SJCRH30 (cell line): ENCODE measurements around the gene WWC2. TPM values are rescaled to one million over a fixed set of nuclear protein-coding genes. Genes with fewer than 3 reads are reported as not detected.

Source experiments
- DNase-seq, 2 experiments: peaks; one replicate each; pipeline ENCODE4 v3.0.0-alpha.2; 2015 to 2020
- H3K27ac ChIP-seq: fragments of 250-450 bp; sonication (Bioruptor Pico); 2 replicates; pipeline ENCODE4 v1.5.1; 2020; ENCODE audit warnings: mild to moderate bottlenecking, moderate library complexity
- H3K27me3 ChIP-seq: fragments of 250-450 bp; sonication (Bioruptor Pico); 2 replicates; pipeline ENCODE4 v1.5.1; 2020; ENCODE audit warnings: mild to moderate bottlenecking, moderate library complexity
- H3K36me3 ChIP-seq: fragments of 250-450 bp; sonication (Bioruptor Pico); 2 replicates; pipeline ENCODE4 v1.5.1; 2020; ENCODE audit warnings: mild to moderate bottlenecking, moderate library complexity
- H3K4me1 ChIP-seq: fragments of 250-450 bp; sonication (Bioruptor Pico); 2 replicates; pipeline ENCODE4 v1.5.1; 2020; ENCODE audit warnings: mild to moderate bottlenecking, moderate library complexity
- H3K4me3 ChIP-seq: fragments of 250-450 bp; sonication (Bioruptor Pico); 2 replicates; pipeline ENCODE4 v1.5.1; 2020; ENCODE audit warnings: mild to moderate bottlenecking, moderate library complexity
- H3K9me3 ChIP-seq: fragments of 250-450 bp; sonication (Bioruptor Pico); replicated peaks from 2 replicates; pipeline ENCODE4 v1.5.1; 2020; ENCODE audit warnings: mild to moderate bottlenecking, moderate library complexity
- total RNA-seq: library from RNA; depleted of rRNA; stranded (reverse); fragments of >200 nt; shearing (Covaris generic); gene quantifications from 2 replicates; pipeline ENCODE4 v1.2.3, GENCODE V29; 2014

WWC2 gene
- total RNA-seq, 1 experiment from 2014 or later: 23.7 TPM

DNA sequence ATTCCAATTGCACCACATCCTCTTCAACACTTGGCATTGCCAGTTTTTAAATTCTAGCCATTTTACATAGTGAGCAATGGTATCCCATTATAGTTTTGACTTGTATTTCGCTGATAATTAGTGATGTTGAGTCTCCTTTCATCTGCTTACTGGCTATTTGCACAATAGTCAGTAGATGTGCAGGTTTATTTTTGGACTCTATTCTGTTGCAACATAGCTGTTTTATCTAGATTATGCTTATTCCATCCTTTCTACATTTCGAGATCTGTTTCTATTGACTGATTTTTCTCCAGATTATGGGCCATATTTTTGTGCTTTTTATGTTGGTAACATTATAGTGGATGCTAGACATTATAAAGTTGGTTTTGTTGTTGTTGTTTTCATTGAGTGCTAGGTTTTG lies 106.1 kb downstream of the WWC2 start:
- DNase-seq: no peak
- Histone ChIP-seq H3K9me3 (no peaks in the 10 kb centered on the region), H3K4me1 (no peaks in the 10 kb centered on the region), H3K27ac (no peak overlapping the region), H3K4me3 (no peak overlapping the region), H3K36me3 (no peaks in the 10 kb centered on the region; the same call in none of the 2 replicates), H3K27me3 (no peaks in the 10 kb centered on the region)

DNA sequence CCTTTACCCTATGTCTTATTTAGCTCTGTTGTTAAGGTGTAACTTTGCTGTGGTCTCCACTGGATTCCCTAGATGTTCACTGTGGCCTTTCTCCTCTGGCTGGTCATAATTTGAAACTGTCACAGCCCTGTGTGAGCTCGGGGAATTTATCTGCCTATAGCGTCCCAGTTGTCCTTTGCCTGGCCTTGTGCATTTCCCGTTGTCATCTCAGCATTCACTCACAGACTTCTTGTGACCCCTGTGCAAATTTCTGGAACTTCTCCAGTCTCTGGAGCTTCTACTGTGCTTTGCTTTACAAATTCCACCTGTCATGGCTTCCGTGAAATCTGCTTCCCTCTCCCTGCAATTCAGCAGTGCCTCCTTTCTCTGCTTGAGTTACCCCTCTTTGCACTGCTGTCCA lies 106.7 kb downstream of the WWC2 start:
- no peak overlapping the region for H3K4me3 ChIP-seq
- H3K4me1 ChIP-seq: no peaks in the 10 kb centered on the region
- DNase-seq: no peak
- H3K27me3 ChIP-seq: no peaks in the 10 kb centered on the region
- H3K36me3 ChIP-seq: no peaks in the 10 kb centered on the region; the same call in none of the 2 replicates
- H3K27ac ChIP-seq: no peak overlapping the region
- H3K9me3 ChIP-seq: no peaks in the 10 kb centered on the region

- H3K4me3 ChIP-seq: no peak overlapping the region
- no peaks in the 10 kb centered on the region for H3K4me1 ChIP-seq
- H3K36me3 ChIP-seq: no peaks in the 10 kb centered on the region; the same call in none of the 2 replicates
- no peaks in the 10 kb centered on the region for H3K9me3 ChIP-seq
- H3K27ac ChIP-seq: no peak overlapping the region
- no peak for DNase-seq
- no peaks in the 10 kb centered on the region for H3K27me3 ChIP-seq
These were observed 112.5 kb downstream of the WWC2 start for GRCh38 chr4:183211533-183211932.

DNA sequence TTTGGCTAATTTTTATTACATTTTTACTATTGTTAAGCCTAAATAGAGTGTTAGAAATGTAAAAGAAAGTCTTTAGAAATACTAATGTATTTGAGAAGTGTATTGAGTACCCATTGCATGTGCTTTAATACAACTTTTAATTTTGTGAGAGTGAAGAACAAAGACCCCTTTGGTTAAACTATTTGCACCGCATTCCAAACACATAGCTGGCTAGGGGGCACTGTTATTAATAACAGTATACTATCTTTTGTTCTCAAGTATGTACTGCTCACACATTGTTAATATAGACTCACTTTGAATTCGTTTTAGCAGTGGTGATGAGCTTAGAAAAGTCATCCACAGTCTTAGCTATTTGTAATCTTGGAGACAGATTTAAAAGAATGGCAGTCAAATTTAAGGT lies 114.9 kb downstream of the WWC2 start:
- Histone ChIP-seq H3K27ac (no peak overlapping the region), H3K9me3 (no peaks in the 10 kb centered on the region), H3K36me3 (no peaks in the 10 kb centered on the region; the same call in 1 of the 2 replicates), H3K27me3 (no peaks in the 10 kb centered on the region), H3K4me3 (no peak overlapping the region), H3K4me1 (no peaks in the 10 kb centered on the region)
- DNase-seq: no peak

DNA sequence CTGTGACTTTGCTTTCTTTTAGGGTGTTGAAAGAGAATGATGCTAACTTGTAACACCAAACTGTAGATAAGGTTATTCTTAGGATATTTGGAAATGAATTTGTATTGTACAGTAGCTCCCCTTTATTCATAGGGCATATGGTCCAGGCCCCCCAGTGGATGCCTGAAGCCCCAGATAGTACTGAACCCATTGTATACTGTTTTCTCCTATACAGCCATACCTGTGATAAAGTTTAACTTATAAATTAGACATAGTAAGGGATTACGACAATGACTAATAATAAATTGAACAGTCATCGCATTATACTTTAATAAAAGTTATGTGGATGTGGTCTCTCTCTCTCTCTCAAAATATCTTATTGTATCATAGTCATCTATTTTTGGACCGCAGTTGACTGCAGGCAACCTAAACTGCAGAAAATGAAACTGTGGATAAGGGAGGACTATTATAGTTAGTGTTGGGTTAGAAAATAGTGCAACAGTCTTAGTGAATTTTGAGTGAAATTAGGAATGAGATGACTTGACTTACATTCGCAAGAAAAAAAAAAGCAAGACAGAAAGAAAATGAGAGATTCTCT lies 115.9 kb downstream of the WWC2 start:
- no peak overlapping the region for H3K4me3 ChIP-seq
- H3K4me1 ChIP-seq: no peaks in the 10 kb centered on the region
- H3K36me3 ChIP-seq: no peaks in the 10 kb centered on the region
- H3K27ac ChIP-seq: no peak overlapping the region
- no peak for DNase-seq
- H3K9me3 ChIP-seq: no peaks in the 10 kb centered on the region
- H3K27me3 ChIP-seq: no peaks in the 10 kb centered on the region

DNA sequence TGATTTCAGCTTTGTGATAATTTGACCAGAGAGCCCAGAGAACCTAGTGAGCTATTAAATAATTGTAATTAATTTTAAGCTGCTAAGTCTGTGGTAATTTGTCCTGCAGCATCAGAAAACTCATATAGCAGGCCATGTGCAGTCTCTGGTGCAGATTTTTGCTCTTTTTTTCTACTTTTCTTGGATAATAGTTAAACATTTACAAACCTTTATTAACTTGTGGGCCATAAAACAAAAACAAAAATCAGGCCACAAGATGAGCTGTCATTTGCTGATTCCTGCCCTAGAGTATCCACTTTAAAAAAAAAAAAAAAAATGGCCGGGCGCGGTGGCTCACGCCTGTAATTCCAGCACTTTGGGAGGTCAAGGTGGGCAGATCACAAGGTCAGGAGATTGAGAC lies 121.2 kb downstream of the WWC2 start:
- Histone ChIP-seq H3K27ac (no peak overlapping the region), H3K4me1 (no peaks in the 10 kb centered on the region), H3K4me3 (no peak overlapping the region), H3K27me3 (no peaks in the 10 kb centered on the region), H3K9me3 (no peaks in the 10 kb centered on the region), H3K36me3 (no peaks in the 10 kb centered on the region)
- no peak for DNase-seq

DNA sequence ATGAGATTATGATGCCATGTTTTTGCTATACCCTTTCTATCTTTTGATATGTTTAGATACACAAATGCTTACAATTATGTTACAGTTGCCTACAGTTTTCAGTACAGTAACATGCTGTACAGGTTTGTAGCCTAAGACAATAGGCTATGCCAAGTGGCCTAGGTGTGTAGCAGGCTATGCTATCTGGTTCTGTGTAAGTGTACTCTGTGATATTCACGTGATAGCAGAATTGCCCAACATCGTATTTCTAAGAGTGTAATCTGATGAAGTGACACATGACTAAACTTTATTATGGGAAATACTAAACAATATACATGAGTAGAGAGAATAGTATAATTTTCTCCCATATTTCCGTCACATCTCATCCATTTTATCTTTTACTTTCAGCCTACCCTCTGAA lies 124.0 kb downstream of the WWC2 start:
- no peaks in the 10 kb centered on the region for H3K36me3 ChIP-seq
- no peaks in the 10 kb centered on the region for H3K4me1 ChIP-seq
- H3K4me3 ChIP-seq: no peak overlapping the region
- DNase-seq: no peak
- H3K27me3 ChIP-seq: no peaks in the 10 kb centered on the region
- H3K9me3 ChIP-seq: no peaks in the 10 kb centered on the region
- H3K27ac ChIP-seq: no peak overlapping the region

- no peaks in the 10 kb centered on the region for H3K4me1 ChIP-seq
- no peak overlapping the region for H3K27ac ChIP-seq
- no peaks in the 10 kb centered on the region for H3K9me3 ChIP-seq
- H3K36me3 ChIP-seq: no peaks in the 10 kb centered on the region; the same call in 1 of the 2 replicates
- DNase-seq: no peak
- no peaks in the 10 kb centered on the region for H3K27me3 ChIP-seq
- no peak overlapping the region for H3K4me3 ChIP-seq
These were observed 130.3 kb downstream of the WWC2 start for GRCh38 chr4:183229397-183229796.

DNA sequence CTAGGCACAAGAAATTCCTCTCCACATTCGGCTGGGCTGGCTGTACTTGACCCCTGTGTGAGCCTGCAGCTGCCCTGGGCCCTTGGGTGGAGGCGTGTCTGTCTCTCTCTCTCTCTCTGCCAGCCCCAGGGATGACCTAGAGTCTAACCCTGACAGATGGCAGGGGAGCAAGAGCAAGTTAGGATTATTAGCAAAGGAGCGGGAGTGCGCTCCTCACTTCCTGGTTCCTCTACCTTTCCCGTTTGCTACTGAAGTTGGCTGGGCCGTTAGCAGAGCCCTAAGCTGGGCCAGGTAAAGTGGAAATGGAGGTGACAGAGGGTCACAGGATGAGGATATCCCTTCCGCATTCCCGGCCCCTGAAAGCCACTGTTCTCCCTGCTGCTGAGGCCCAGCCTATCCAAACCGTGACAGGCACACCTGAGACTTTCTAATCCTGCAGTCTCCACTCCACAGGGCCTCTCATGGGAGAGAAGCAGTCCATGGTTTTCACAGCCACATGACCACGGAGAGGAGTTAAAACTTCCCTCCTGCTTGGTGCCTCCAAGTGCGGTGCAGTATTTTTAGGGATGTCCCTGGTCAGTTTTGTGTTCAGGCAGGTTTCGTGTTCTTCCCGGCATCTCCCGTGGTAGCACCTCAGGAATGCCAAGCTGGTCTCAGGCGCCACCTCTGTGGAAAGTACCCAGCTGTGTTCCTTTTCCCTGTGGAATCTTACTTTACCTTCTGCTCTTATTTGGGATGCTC lies 141.7 kb downstream of the WWC2 start:
- DNase-seq: peak; percentile 63 to 65
- Histone ChIP-seq H3K4me3 (no peak overlapping the region), H3K4me1 (peaks cover 34% of the 10 kb centered on the region), H3K36me3 (peaks cover 2% of the 10 kb centered on the region), H3K27ac (peak overlapping the region; percentile 73), H3K27me3 (no peaks in the 10 kb centered on the region), H3K9me3 (no peaks in the 10 kb centered on the region; the same call in 1 of the 2 replicates)

GRCh38 chr4:183241322-183241640 lies 142.2 kb downstream of the WWC2 start:
- DNase-seq: peak in 1 of 2 experiments; percentile 15
- H3K36me3 ChIP-seq: peaks cover 2% of the 10 kb centered on the region
- H3K27ac ChIP-seq: peak overlapping the region; percentile 73
- no peak overlapping the region for H3K4me3 ChIP-seq
- H3K27me3 ChIP-seq: no peaks in the 10 kb centered on the region
- peaks cover 34% of the 10 kb centered on the region for H3K4me1 ChIP-seq
- H3K9me3 ChIP-seq: no peaks in the 10 kb centered on the region

- peaks cover 2% of the 10 kb centered on the region; the same call in 1 of the 2 replicates for H3K36me3 ChIP-seq
- H3K9me3 ChIP-seq: no peaks in the 10 kb centered on the region
- peak overlapping the region; percentile 73 for H3K27ac ChIP-seq
- no peak overlapping the region for H3K4me3 ChIP-seq
- H3K27me3 ChIP-seq: no peaks in the 10 kb centered on the region
- H3K4me1 ChIP-seq: peaks cover 34% of the 10 kb centered on the region
- peak in 1 of 2 experiments; percentile 28 for DNase-seq
These were observed 142.7 kb downstream of the WWC2 start for GRCh38 chr4:183241721-183242151.

GRCh38 chr4:183242291-183242690 lies 143.2 kb downstream of the WWC2 start:
- Histone ChIP-seq H3K36me3 (peaks cover 6% of the 10 kb centered on the region), H3K9me3 (no peaks in the 10 kb centered on the region), H3K4me1 (peaks cover 34% of the 10 kb centered on the region), H3K27ac (peak overlapping the region; percentile 73), H3K27me3 (no peaks in the 10 kb centered on the region), H3K4me3 (no peak overlapping the region)
- DNase-seq: peak in 1 of 2 experiments; percentile 54

DNA sequence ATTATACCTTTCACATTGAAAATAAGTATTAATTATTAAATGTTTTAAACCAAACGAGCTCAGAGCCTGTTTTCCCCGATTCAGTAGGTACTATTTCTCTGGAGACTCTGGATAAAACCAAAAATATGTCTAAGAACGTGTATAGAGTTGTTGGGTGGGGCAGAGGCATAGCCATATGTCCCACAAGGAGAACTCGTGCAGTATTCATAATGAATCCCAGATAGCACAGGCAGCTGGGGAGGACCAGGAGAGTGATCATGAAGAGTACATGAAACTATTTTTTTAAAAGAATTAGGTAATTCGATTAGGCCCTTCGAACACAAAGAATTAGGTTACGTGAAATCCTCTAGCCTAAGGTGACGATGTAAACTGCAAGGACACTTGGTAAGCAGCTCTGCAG lies 145.0 kb downstream of the WWC2 start:
- Histone ChIP-seq H3K4me1 (peaks cover 34% of the 10 kb centered on the region), H3K27me3 (no peaks in the 10 kb centered on the region), H3K27ac (no peak overlapping the region), H3K4me3 (no peak overlapping the region), H3K9me3 (no peaks in the 10 kb centered on the region), H3K36me3 (peaks cover 6% of the 10 kb centered on the region)
- no peak for DNase-seq

DNA sequence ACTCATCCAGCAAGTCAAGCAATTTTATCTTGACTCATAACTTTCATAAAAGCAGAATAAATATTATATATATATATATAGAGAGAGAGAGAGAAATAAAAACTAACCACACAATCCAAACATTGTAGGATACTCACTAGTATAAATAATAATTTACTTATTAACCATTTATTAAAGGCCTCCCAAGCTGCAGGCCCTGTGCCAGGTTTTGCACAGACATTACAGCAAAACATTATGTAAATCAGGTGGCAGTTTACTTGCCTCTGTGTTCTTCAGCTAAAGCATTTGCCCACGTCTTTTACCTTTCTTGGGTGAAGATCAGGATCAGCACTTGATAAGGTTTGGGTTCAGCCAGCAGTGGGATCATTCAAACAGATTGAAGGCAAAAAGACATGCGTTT lies 145.4 kb downstream of the WWC2 start:
- H3K27ac ChIP-seq: no peak overlapping the region
- peaks cover 34% of the 10 kb centered on the region for H3K4me1 ChIP-seq
- DNase-seq: no peak
- H3K27me3 ChIP-seq: no peaks in the 10 kb centered on the region
- no peak overlapping the region for H3K4me3 ChIP-seq
- H3K9me3 ChIP-seq: no peaks in the 10 kb centered on the region
- peaks cover 6% of the 10 kb centered on the region for H3K36me3 ChIP-seq

DNA sequence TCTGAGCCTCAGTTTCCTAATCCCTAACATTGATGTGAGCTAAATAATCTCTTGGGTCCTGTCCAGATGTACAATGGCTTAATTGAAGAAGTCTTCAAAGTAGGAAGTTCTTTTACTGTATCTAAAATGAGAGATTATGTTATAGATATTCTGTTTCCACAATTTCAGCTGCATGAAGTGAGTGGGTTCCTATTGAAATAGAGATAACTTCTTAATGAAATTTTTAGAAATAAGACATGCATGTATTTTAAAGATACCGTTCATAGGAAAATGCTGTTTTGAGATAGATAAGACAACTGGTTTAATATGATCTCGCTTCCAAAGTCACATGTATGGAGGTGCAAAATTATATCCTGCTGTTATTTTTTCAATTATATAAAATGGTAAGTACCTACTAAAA lies 149.1 kb downstream of the WWC2 start:
- DNase-seq: no peak
- H3K4me3 ChIP-seq: no peak overlapping the region
- H3K9me3 ChIP-seq: no peaks in the 10 kb centered on the region
- no peak overlapping the region for H3K27ac ChIP-seq
- H3K36me3 ChIP-seq: peaks cover 6% of the 10 kb centered on the region
- H3K4me1 ChIP-seq: peaks cover under 1% of the 10 kb centered on the region; the same call in 1 of the 2 replicates
- no peaks in the 10 kb centered on the region for H3K27me3 ChIP-seq

DNA sequence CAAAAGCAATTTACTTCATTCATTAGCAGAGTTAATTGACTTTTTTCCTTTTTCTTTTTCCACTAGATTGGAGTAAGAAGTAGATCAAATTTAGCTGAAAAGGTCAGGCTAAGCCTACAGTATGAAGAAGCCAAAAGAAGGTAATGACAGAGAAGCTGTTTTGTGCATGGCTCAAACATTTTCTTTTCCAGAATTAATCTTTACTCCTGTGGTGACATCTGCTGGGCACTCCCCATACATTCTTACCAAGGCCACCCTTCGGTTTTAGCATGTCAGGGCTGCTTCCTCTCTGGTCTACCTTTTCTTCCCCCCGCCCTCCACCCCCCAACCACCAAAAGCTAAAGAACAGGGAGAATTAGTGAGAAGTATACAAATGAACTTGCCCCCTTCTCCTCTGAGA lies 150.8 kb downstream of the WWC2 start:
- H3K27me3 ChIP-seq: no peaks in the 10 kb centered on the region
- peaks cover 6% of the 10 kb centered on the region for H3K36me3 ChIP-seq

More for the DNA sequence above, 150.8 kb downstream of the WWC2 start:
- no peaks in the 10 kb centered on the region for H3K9me3 ChIP-seq
- no peak overlapping the region for H3K4me3 ChIP-seq
- H3K4me1 ChIP-seq: no peaks in the 10 kb centered on the region
- no peak overlapping the region for H3K27ac ChIP-seq
- peak in 1 of 2 experiments; percentile 40 for DNase-seq
